Activated naive CD8-positive, alpha-beta T cell treated with anti-CD3 and anti-CD28 coated beads, Interleukin-2, amount 50 U/mL, for 24 hours (primary cell): ENCODE measurements around the gene MEGF9.
A peak's percentile ranks its signal among the peaks of the same experiment; 100 is the strongest.

ENCODE experiments used
- ATAC-seq: fragments of 150-1000 bp; cut with Tn5 transposase; one replicate; pipeline ENCODE4 v1.10.0; 2021
- DNase-seq: peaks from one replicate; pipeline ENCODE4 v3.0.0; 2021
- H3K27ac Mint-ChIP-seq: one replicate; pipeline ENCODE4 v1.8.0; 2021; ENCODE audit warnings: mild to moderate bottlenecking, mixed read lengths
- H3K27me3 Mint-ChIP-seq: one replicate; pipeline ENCODE4 v1.8.0; 2021; ENCODE audit warnings: mixed read lengths
- H3K36me3 Mint-ChIP-seq: one replicate; pipeline ENCODE4 v1.8.0; 2021; ENCODE audit warnings: low read depth, mixed read lengths
- H3K4me1 Mint-ChIP-seq: one replicate; pipeline ENCODE4 v1.8.0; 2021; ENCODE audit warnings: mixed read lengths
- H3K4me3 Mint-ChIP-seq: one replicate; pipeline ENCODE4 v1.8.0; 2021; ENCODE audit warnings: mild to moderate bottlenecking, moderate library complexity, mixed read lengths
- H3K9me3 Mint-ChIP-seq: one replicate; pipeline ENCODE4 v1.8.0; 2021; ENCODE audit warnings: mixed read lengths

The MEGF9 gene

GRCh38 chr9:120717176-120717575 lies 2.9 kb upstream of the MEGF9 start:
- no peak for ATAC-seq
- H3K36me3 Mint-ChIP-seq = no peaks in the 10 kb centered on the region

GRCh38 chr9:120716483-120716882 lies 2.2 kb upstream of the MEGF9 start:
- no peak overlapping the region for H3K27ac Mint-ChIP-seq
- no peaks in the 10 kb centered on the region for H3K36me3 Mint-ChIP-seq
- DNase-seq = no peak
- ATAC-seq = no peak
- no peak overlapping the region for H3K4me3 Mint-ChIP-seq
- H3K4me1 Mint-ChIP-seq = peaks cover 22% of the 10 kb centered on the region
- H3K9me3 Mint-ChIP-seq = no peaks in the 10 kb centered on the region
- no peaks in the 10 kb centered on the region for H3K27me3 Mint-ChIP-seq

More at GRCh38 chr9:120717176-120717575, 2.9 kb upstream of the MEGF9 start:
- no peaks in the 10 kb centered on the region for H3K9me3 Mint-ChIP-seq
- H3K27ac Mint-ChIP-seq = no peak overlapping the region
- no peaks in the 10 kb centered on the region for H3K27me3 Mint-ChIP-seq
- H3K4me3 Mint-ChIP-seq = no peak overlapping the region
- no peak for DNase-seq
- H3K4me1 Mint-ChIP-seq = peaks cover 15% of the 10 kb centered on the region

- Mint-ChIP-seq H3K4me1 (peaks cover 32% of the 10 kb centered on the region), H3K4me3 (peak overlapping the region; percentile 82), H3K36me3 (no peaks in the 10 kb centered on the region), H3K27me3 (no peaks in the 10 kb centered on the region), H3K9me3 (no peaks in the 10 kb centered on the region), H3K27ac (no peak overlapping the region)
- DNase-seq = no peak
- no peak for ATAC-seq
Measured at GRCh38 chr9:120715389-120715924, 1.2 kb upstream of the MEGF9 start.

GRCh38 chr9:120714846-120715388 lies 647 bp upstream of the MEGF9 start:
- ATAC-seq = no peak
- no peaks in the 10 kb centered on the region for H3K9me3 Mint-ChIP-seq
- H3K36me3 Mint-ChIP-seq = no peaks in the 10 kb centered on the region

GRCh38 chr9:120713257-120714087 lies 798 bp downstream of the MEGF9 start:
- Mint-ChIP-seq H3K27me3 (no peaks in the 10 kb centered on the region), H3K36me3 (no peaks in the 10 kb centered on the region), H3K9me3 (no peaks in the 10 kb centered on the region), H3K4me1 (peaks cover 46% of the 10 kb centered on the region), H3K27ac (peak overlapping the region; percentile 72), H3K4me3 (peak overlapping the region; percentile 82)
- peak; percentile 27 for DNase-seq
- no peak for ATAC-seq

More at GRCh38 chr9:120714846-120715388, 647 bp upstream of the MEGF9 start:
- no peaks in the 10 kb centered on the region for H3K27me3 Mint-ChIP-seq
- H3K4me1 Mint-ChIP-seq = peaks cover 36% of the 10 kb centered on the region
- peak overlapping the region; percentile 82 for H3K4me3 Mint-ChIP-seq
- H3K27ac Mint-ChIP-seq = no peak overlapping the region
- no peak for DNase-seq

GRCh38 chr9:120712539-120713031 lies 1.7 kb downstream of the MEGF9 start:
- H3K27me3 Mint-ChIP-seq = no peaks in the 10 kb centered on the region
- no peaks in the 10 kb centered on the region for H3K36me3 Mint-ChIP-seq
- ATAC-seq = no peak
- peak overlapping the region; percentile 72 for H3K27ac Mint-ChIP-seq
- peaks cover 46% of the 10 kb centered on the region for H3K4me1 Mint-ChIP-seq
- H3K4me3 Mint-ChIP-seq = peak overlapping the region; percentile 82
- DNase-seq = no peak
- H3K9me3 Mint-ChIP-seq = no peaks in the 10 kb centered on the region

- peaks cover 46% of the 10 kb centered on the region for H3K4me1 Mint-ChIP-seq
- H3K9me3 Mint-ChIP-seq = no peaks in the 10 kb centered on the region
- no peak for DNase-seq
- H3K27me3 Mint-ChIP-seq = no peaks in the 10 kb centered on the region
- no peak for ATAC-seq
- peak overlapping the region; percentile 82 for H3K4me3 Mint-ChIP-seq
- no peaks in the 10 kb centered on the region for H3K36me3 Mint-ChIP-seq
- peak overlapping the region; percentile 72 for H3K27ac Mint-ChIP-seq
Measured at GRCh38 chr9:120711841-120712538, 2.3 kb downstream of the MEGF9 start.

GRCh38 chr9:120711354-120711753 lies 2.9 kb downstream of the MEGF9 start:
- Mint-ChIP-seq H3K27ac (no peak overlapping the region), H3K27me3 (no peaks in the 10 kb centered on the region), H3K36me3 (no peaks in the 10 kb centered on the region), H3K4me3 (peak overlapping the region; percentile 82), H3K4me1 (peaks cover 48% of the 10 kb centered on the region), H3K9me3 (no peaks in the 10 kb centered on the region)
- DNase-seq (no peak), ATAC-seq (no peak)

GRCh38 chr9:120710110-120710981 lies 3.9 kb downstream of the MEGF9 start:
- no peaks in the 10 kb centered on the region for H3K27me3 Mint-ChIP-seq
- no peaks in the 10 kb centered on the region for H3K36me3 Mint-ChIP-seq
- peak overlapping the region; percentile 87 for H3K27ac Mint-ChIP-seq
- ATAC-seq (no peak), DNase-seq (no peak)
- H3K4me1 Mint-ChIP-seq = peaks cover 48% of the 10 kb centered on the region
- peak overlapping the region; percentile 76 for H3K4me3 Mint-ChIP-seq
- no peaks in the 10 kb centered on the region for H3K9me3 Mint-ChIP-seq

- H3K27me3 Mint-ChIP-seq = no peaks in the 10 kb centered on the region
- H3K9me3 Mint-ChIP-seq = no peaks in the 10 kb centered on the region
- ATAC-seq = no peak
- H3K4me3 Mint-ChIP-seq = peak overlapping the region; percentile 48
- peaks cover 46% of the 10 kb centered on the region for H3K4me1 Mint-ChIP-seq
- DNase-seq = no peak
- H3K27ac Mint-ChIP-seq = no peak overlapping the region
- peaks cover 2% of the 10 kb centered on the region for H3K36me3 Mint-ChIP-seq
Measured at GRCh38 chr9:120708526-120709224, 5.6 kb downstream of the MEGF9 start.

GRCh38 chr9:120707170-120707569 lies 7.1 kb downstream of the MEGF9 start:
- H3K9me3 Mint-ChIP-seq = no peaks in the 10 kb centered on the region
- DNase-seq = no peak
- peaks cover 2% of the 10 kb centered on the region for H3K36me3 Mint-ChIP-seq
- no peak overlapping the region for H3K27ac Mint-ChIP-seq
- H3K4me3 Mint-ChIP-seq = no peak overlapping the region
- no peaks in the 10 kb centered on the region for H3K27me3 Mint-ChIP-seq
- ATAC-seq = no peak
- H3K4me1 Mint-ChIP-seq = peaks cover 34% of the 10 kb centered on the region

- peaks cover 2% of the 10 kb centered on the region for H3K36me3 Mint-ChIP-seq
- H3K27me3 Mint-ChIP-seq = no peaks in the 10 kb centered on the region
- no peaks in the 10 kb centered on the region for H3K9me3 Mint-ChIP-seq
- no peak overlapping the region for H3K27ac Mint-ChIP-seq
- no peak for ATAC-seq
- DNase-seq = no peak
- H3K4me1 Mint-ChIP-seq = peaks cover 15% of the 10 kb centered on the region
- H3K4me3 Mint-ChIP-seq = no peak overlapping the region
Measured at GRCh38 chr9:120705174-120705573, 9.1 kb downstream of the MEGF9 start.

- DNase-seq (no peak), ATAC-seq (no peak)
- no peak overlapping the region for H3K27ac Mint-ChIP-seq
- no peak overlapping the region for H3K4me3 Mint-ChIP-seq
- H3K27me3 Mint-ChIP-seq = no peaks in the 10 kb centered on the region
- no peaks in the 10 kb centered on the region for H3K9me3 Mint-ChIP-seq
- H3K36me3 Mint-ChIP-seq = peaks cover 2% of the 10 kb centered on the region
- peaks cover 8% of the 10 kb centered on the region for H3K4me1 Mint-ChIP-seq
Measured at GRCh38 chr9:120702075-120702474, 12.2 kb downstream of the MEGF9 start.
